Measurements from ENCODE around the gene PTX4.

GRCh38 chr16:1466054-1466453 is 22.7 kb downstream of the PTX4 start:
- TF ChIP-seq, protein P1, sequence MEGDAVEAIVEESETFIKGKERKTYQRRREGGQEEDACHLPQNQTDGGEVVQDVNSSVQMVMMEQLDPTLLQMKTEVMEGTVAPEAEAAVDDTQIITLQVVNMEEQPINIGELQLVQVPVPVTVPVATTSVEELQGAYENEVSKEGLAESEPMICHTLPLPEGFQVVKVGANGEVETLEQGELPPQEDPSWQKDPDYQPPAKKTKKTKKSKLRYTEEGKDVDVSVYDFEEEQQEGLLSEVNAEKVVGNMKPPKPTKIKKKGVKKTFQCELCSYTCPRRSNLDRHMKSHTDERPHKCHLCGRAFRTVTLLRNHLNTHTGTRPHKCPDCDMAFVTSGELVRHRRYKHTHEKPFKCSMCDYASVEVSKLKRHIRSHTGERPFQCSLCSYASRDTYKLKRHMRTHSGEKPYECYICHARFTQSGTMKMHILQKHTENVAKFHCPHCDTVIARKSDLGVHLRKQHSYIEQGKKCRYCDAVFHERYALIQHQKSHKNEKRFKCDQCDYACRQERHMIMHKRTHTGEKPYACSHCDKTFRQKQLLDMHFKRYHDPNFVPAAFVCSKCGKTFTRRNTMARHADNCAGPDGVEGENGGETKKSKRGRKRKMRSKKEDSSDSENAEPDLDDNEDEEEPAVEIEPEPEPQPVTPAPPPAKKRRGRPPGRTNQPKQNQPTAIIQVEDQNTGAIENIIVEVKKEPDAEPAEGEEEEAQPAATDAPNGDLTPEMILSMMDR (IDR thresholded peaks at IDR 0.05), result no peak
- TF ChIP-seq POLR2A (IDR thresholded peaks at IDR 0.05), result no peak

Data from esophagus squamous epithelium (tissue), 4 donors.